ENCODE data around the gene MYL3.

The MYL3 gene

DNA sequence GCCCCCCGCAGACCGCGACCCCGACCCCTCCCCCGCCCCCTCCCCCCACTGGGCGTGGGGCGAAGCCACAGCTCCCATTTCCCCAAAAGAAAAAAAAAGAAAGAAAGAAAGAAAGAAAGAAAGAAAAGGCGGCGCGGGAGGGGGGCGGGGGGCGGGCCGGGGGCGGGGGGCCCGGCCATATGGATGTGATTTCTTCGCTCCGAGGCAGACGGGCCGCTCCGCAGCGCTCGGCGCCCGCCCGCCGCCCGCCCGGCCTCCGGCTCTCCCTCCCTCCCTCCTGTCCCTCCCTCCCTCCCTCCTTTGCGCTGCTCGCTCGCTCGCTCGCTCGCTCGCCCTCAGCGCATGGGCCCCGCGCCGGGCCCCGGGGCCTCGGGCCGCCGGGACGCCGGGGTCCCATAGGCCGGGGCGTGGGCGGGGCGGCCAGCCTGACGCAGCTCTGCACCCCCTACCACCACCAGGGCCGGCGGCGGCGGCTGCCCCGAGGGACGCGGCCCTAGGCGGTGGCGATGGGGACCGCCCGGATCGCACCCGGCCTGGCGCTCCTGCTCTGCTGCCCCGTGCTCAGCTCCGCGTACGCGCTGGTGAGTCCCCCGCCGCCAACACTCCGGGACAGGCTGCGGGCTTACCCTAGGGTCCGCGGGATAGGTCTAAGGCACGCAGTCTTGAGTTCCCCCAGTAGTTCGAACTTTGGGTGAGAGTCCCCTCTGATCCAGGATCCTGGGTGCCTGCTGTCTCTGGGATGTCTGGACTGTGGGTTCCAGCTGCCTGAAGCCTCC, 20.0 kb upstream of the MYL3 start:
- no peak for DNase-seq (ENCODE audit: low read depth in 2 of 2)

DNA sequence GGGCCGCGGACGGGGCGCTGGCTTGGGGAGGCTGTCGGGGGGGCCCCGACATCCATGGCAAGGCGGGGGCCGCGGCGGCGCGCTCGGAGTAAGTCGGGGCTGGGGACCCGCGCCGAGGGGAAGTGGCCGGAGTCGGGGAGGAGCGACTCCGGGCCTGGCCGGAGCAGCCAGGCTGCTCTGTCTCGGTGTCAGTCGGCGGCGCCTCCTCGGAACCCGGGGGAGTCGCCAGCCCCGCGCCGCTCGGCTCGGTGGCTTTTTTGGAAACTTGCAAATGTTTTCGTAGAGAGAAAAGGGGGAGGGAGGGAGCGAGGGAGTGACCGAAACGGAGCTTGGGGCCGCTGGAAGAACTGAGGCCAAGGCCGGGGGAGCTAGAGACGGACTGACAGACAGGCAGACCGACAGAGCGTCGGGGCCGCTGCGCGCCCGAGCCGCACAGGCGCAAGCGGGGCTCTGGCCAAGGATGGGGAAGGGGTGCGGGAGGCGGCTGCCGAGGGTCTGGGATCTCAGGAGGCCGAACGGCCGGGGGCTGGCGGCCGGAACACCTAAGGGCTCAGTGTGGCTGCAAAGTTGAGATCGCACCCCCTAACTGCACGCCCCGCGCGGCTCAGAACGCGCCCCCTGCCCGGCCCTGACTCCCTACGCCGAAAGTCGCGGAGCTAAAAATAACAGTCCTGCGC, 19.3 kb upstream of the MYL3 start:
- no peak for DNase-seq (ENCODE audit: low read depth in 2 of 2)

DNA sequence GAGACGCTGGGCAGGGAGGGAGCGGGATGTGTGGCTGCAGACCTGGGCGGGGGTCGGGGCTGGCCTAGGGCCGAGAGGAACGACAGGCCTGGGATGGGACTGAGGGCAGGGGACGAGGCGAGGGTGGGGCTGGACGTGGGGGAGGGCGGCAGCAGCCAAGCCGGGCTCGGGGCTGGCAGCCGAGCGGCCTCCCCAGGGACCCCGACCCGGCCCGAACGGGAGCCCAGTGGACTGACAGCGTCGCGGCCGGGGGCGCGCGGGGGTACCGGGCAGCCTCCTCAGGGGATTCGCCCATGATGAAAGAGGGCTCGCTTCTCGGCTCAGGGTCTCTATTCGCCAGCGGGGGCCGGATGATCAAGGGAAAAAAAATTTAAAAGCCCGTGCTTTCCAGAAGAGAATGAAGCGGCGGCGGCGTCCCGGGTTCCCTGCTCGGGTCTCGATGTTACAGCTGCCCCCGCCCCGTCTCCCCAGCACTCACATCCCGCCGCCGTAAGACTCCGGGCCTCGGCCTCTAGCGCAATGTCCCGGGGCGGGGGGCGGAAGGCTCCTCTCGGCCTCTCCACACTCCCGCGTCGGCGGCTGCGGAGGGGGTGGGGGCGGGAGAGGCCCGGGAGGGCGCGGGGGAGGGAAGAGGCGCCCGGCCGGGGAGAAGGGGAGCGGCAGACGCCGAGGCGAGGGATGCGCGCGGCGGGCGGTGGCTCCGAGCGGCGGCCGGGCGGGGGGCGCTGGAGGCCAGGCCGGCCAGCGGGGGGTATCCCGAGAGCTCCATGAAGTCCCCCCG, 18.5 kb upstream of the MYL3 start:
- no peak for DNase-seq (ENCODE audit: low read depth in 2 of 2)

DNA sequence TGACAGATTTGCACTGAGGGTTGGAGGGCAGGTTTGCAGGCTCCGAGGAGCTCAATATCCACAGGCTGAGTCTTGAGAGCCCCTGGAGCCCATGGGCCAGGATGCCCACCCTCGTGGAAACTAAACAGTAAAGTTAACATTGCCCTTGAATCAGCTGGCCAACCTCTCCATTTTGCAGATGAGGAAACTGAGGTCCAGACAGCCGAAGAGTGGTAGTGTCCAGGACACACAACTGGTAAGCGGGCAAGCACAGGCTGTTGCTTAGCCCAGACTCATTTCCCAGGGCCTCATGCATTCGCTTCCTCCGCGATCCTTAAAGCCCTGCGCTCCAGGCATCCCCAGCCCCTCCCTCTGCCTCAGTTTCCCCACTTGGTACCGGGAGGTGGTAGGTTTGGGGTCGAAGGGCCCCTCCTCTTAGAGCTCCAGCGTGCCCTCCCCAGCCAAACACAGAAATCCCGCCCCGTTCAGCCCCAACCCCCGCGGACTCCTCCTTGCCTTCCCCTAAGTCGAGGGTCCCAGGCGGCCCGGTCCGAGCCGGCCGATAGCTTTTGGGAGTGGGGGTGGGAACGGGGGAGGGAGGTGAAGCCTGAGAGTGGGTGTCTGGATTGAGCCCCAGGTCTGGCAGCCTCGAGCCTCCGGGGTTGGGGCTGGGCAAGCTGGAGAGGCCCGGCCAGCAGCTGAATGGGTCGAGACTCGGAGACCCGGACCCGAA, 17.8 kb upstream of the MYL3 start:
- DNase-seq (ENCODE audit: low read depth in 2 of 2), result no peak

GRCh38 chr3:46878781-46879436, 15.7 kb upstream of the MYL3 start:
- DNase-seq (ENCODE audit: low read depth in 2 of 2), result no peak

GRCh38 chr3:46877406-46878125, 14.3 kb upstream of the MYL3 start, which contains the start of gene PTH1R:
Gene PTH1R, plus strand, starts transcription at chr3:46877721. Its CDS starts 5,839 bp downstream, at chr3:46883560.
- no peak for DNase-seq (ENCODE audit: low read depth in 2 of 2)

- no peak for DNase-seq (ENCODE audit: low read depth in 2 of 2)
Measured at GRCh38 chr3:46876313-46877300, 13.4 kb upstream of the MYL3 start.

DNA sequence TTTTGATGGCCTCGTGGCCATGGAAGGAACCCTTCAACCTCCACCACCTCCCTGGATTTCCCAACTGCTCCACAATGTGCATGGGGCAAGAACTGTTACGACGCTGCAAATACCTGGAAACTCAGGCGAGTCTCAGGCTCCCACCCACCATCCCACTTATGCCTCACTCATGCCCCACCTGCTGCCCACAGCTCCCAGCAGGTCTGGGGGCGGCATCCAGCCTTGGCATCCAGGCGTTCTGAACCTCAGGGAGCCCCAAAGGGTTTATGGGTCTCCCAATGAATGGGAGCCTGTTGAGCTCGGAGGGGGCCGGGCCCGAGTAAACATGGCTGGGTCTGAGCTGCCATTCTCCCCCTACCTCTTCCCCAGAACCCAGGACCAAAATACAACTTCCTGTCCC, 12.3 kb upstream of the MYL3 start:
- DNase-seq (ENCODE audit: low read depth in 2 of 2), result no peak

GRCh38 chr3:46874430-46874829, 11.2 kb upstream of the MYL3 start:
- peak in 1 of 2 experiments; percentile 17 for DNase-seq (ENCODE audit: low read depth in 2 of 2)

DNA sequence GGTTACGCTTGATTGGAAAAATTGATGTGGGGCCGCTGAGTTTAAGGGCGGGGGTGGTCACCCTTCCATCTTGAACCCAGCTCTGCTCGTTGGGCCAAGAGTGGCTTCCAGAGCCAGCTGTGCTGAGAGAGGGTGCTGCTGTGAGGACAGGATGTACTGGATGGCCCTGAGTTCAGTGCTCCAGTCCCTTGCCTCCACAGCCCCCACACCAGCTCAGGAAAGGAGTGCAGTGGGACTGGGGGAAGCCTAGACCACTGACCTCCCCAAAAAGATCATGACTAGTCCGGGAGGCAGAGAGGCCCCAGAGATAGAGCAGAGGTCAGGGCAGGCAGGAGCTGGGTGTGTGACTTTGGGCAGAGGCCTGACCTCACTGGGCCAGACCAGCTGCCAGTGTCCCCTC, 10.3 kb upstream of the MYL3 start:
- DNase-seq (ENCODE audit: low read depth in 2 of 2), result no peak

- no peak for DNase-seq (ENCODE audit: low read depth in 2 of 2)
Measured at GRCh38 chr3:46871222-46871621, 8.0 kb upstream of the MYL3 start.

DNA sequence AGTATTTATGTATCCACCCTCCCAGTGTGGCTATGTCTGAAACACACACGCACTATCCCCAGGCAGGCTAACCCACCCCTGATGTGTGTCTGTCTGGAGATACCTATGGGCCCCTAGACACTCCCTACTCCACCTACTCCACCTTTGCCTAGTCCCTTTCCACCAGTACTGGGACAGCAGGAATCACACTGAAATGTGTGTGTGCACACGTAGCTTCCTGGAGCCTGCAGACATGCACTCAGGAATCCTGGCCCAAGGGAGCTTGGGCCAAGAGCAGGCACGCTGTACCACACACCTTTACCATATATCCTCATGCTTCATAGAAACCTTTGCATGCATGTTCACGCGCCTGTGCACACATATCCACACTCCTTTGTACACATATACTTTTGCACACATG, 7.4 kb upstream of the MYL3 start:
- DNase-seq (ENCODE audit: low read depth in 2 of 2), result no peak

- no peak for DNase-seq (ENCODE audit: low read depth in 2 of 2)
Measured at GRCh38 chr3:46869440-46869839, 6.2 kb upstream of the MYL3 start.

- DNase-seq (ENCODE audit: low read depth in 2 of 2), result no peak
Measured at GRCh38 chr3:46868948-46869347, 5.7 kb upstream of the MYL3 start.

GRCh38 chr3:46868287-46868686, 5.0 kb upstream of the MYL3 start:
- DNase-seq (ENCODE audit: low read depth in 2 of 2), result no peak

DNA sequence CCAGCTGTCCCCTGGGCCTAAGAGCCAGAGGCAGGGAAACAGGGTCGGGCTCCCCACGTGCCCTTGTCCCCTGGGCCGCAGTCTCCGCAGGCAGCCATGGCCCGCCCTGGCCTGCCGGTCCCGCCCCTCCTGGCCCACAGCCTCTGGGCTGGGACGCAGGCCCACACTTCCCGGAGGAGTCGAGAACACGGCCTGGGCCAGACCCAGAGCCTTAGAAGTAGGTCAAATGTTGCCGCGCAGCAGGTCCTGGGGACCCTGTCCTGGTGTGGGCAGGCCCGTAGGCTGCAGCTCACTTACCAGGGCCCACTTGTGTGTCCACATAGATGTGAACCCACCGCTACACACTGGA, 4.3 kb upstream of the MYL3 start:
- DNase-seq (ENCODE audit: low read depth in 2 of 2), result no peak

- no peak for DNase-seq (ENCODE audit: low read depth in 2 of 2)
Measured at GRCh38 chr3:46866720-46867549, 3.7 kb upstream of the MYL3 start.

GRCh38 chr3:46866032-46866595, 2.9 kb upstream of the MYL3 start:
- DNase-seq (ENCODE audit: low read depth in 2 of 2), result no peak

All from fibroblast of skin of left quadriceps (primary cell).